Measurements from ENCODE around the gene CYB5D1.
"Not testable (repeated sequence)": the region's sequence is repeated elsewhere in the genome, so short reads cannot be mapped to it uniquely, and the experiment has no call there.

The CYB5D1 gene

DNA sequence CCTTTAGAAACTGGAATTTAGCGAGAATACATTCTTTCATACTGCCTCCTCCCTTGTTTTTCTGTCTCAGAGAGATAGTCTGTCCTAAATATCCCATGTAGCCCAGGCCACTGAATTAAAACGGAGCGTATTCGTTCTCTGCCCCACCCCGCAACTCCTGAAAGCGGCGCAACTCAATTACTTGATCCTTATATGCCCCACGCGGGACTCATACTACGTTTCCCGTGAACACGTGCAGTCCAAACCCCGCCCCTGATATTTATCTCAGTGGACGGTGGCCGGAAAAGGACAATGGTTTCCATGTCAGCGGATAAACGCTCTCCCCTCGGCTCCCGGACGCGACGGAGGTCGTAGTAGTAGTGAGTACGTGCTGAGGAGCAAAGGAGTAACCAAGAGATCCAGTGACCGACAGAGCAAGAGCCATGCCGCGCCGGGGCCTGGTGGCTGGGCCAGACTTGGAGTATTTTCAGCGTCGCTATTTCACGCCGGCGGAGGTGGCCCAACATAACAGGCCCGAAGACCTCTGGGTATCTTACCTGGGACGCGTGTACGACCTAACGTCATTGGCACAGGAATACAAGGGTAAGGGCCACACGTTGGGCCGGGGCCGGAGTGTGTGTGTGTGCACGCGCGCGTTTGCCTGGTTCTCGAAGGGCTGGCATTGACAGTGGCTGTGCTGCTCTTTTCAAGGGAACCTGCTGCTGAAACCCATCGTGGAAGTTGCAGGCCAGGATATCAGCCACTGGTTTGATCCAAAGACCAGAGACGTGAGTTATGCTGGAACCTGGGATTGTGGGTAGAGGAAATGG lies at the start of gene CYB5D1:
Gene CYB5D1, plus strand, starts transcription at position 291 of the 809 bp plus-strand sequence. Its CDS starts 132 bp downstream, at position 423.
- peak; percentile 77 to 82 (median 77) for DNase-seq (ENCODE audit: low read depth in 3 of 3)

- no peak for DNase-seq (ENCODE audit: low read depth in 3 of 3)
Measured at GRCh38 chr17:7809086-7809790, 48.6 kb upstream of the CYB5D1 start.

DNA sequence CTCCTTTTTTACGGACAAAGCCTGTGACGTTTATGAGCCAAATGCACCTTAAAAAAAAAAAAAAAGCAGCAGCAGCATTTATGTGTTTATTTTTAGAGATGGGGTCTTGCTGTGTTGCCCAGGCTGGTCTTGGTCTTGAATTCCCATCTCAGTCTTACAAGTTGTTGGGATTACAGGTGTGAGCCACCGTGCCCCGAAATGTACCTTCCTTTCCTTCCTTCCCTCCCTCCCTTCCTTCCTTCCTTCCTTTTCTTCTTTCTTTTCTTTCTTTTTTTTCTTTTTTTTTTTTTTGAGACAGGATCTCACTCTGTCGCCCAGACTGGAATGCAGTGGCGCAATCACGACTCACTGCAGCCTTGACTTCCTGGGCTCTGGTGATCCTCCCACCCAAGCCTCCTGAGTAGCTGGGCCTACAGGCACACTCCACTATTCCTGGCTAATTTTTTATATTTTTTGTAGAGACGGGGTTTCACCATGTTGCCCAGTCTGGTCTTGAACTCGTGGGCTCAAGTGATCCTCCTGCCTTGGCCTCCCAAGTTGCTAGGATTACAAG lies 47.9 kb upstream of the CYB5D1 start:
- not testable (repeated sequence) for DNase-seq (ENCODE audit: low read depth in 3 of 3)

- no peak for DNase-seq (ENCODE audit: low read depth in 3 of 3)
Measured at GRCh38 chr17:7811251-7811650, 46.6 kb upstream of the CYB5D1 start.

DNA sequence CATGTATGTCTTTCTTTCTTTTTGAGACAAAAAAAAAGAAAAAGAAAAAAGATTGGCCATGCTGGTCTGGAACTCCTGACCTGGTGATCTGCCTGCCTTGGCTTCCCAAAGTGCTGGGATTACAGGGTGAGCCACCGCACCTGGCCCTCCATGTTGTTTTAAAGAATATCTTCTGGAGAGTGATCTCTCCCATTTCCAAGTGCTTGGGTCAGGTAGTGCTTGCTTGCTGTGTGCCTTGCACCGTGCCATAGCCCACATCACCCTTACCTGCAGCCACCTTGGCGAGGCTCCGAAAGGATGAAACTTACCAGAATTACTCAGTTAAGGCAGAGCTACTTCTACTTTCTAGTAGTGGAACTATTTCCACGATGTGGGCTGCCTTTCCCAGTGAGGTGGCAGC lies 42.8 kb upstream of the CYB5D1 start:
- DNase-seq (ENCODE audit: low read depth in 3 of 3), result no peak

- DNase-seq (ENCODE audit: low read depth in 3 of 3), result no peak
Measured at GRCh38 chr17:7816926-7817642, 40.7 kb upstream of the CYB5D1 start.

DNA sequence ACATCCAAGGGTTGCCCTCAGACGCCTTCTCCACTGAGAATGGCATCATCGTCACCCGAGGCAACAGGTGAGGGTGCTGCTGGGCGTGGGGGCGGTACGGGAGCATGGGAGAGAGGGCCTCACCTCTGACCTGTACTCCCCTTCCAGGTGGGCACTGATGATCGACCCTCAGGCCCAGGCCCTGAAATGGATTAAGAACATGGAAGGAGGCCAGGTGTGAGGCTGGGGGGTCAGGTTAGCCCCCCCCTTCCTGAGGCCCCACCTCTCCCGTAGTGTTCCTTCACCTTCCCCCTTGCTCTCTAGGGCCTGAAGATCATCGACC lies 40.2 kb upstream of the CYB5D1 start:
- DNase-seq (ENCODE audit: low read depth in 3 of 3), result no peak

- no peak for DNase-seq (ENCODE audit: low read depth in 3 of 3)
Measured at GRCh38 chr17:7818026-7818425, 39.8 kb upstream of the CYB5D1 start.

GRCh38 chr17:7818746-7819645 lies 38.8 kb upstream of the CYB5D1 start:
- DNase-seq (ENCODE audit: low read depth in 3 of 3), result no peak

- DNase-seq (ENCODE audit: low read depth in 3 of 3), result no peak
Measured at GRCh38 chr17:7820231-7820630, 37.6 kb upstream of the CYB5D1 start.

- no peak for DNase-seq (ENCODE audit: low read depth in 3 of 3)
Measured at GRCh38 chr17:7822126-7822525, 35.7 kb upstream of the CYB5D1 start.

GRCh38 chr17:7823581-7824001 lies 34.2 kb upstream of the CYB5D1 start:
- no peak for DNase-seq (ENCODE audit: low read depth in 3 of 3)

GRCh38 chr17:7824021-7824924 lies 33.5 kb upstream of the CYB5D1 start:
- DNase-seq (ENCODE audit: low read depth in 3 of 3), result no peak

GRCh38 chr17:7825206-7825990 lies 32.4 kb upstream of the CYB5D1 start:
- DNase-seq (ENCODE audit: low read depth in 3 of 3), result no peak

- DNase-seq (ENCODE audit: low read depth in 3 of 3), result no peak
Measured at GRCh38 chr17:7830616-7831015, 27.2 kb upstream of the CYB5D1 start.

DNA sequence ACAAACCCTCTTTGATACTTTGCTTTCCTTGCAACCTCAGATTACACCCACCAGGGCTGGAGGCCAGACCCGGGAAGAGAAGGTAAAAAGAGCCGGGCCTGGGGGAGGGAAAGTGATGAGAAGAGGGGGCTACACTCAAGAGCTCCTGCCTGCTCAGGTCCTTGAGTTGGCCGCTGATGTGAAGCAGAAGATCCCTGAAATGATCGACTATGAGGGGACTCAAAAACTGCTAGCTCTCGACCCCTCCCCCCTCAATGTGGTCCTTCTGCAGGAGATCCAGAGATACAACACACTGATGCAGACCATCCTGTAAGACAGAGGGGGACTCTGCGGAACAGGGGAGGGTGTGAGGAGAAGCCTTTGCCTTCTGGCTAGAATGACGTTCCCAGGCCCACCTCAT lies 26.6 kb upstream of the CYB5D1 start:
- DNase-seq (ENCODE audit: low read depth in 3 of 3), result no peak

GRCh38 chr17:7832431-7832830 lies 25.4 kb upstream of the CYB5D1 start:
- DNase-seq (ENCODE audit: low read depth in 3 of 3), result no peak

GRCh38 chr17:7833011-7833794 lies 24.6 kb upstream of the CYB5D1 start:
- DNase-seq (ENCODE audit: low read depth in 3 of 3), result no peak
